CD14-positive monocyte (primary cell): ENCODE results near the gene WAC. TPM values are rescaled to one million over a fixed set of nuclear protein-coding genes. Genes with fewer than 3 reads are reported as not detected.
A peak's percentile ranks its signal among the peaks of the same experiment; 100 is the strongest.

Experiments
- DNase-seq, 3 donors: peaks; one replicate each; pipeline ENCODE4 v3.0.0-alpha.2; 2011 to 2022
- H2AFZ ChIP-seq: 2 replicates; pipeline ENCODE4 v1.6.0; 2012; ENCODE audit warnings: mild to moderate bottlenecking, low read depth, low read length, inconsistent platforms; ENCODE audit not compliant: insufficient read depth, poor library complexity, severe bottlenecking
- H3K27ac ChIP-seq, 2 donors: 1 replicate in 1 of 2; 2 replicates in 1 of 2; pipeline ENCODE4 v1.5.1; 2012 to 2013; ENCODE audit warnings: low read length in 2 of 2, control low read depth in 1 of 2, inconsistent platforms in 1 of 2, low read depth in 1 of 2, mild to moderate bottlenecking in 1 of 2
- H3K27me3 ChIP-seq, 2 donors: one replicate each; pipeline versions ENCODE4 v1.6.0 to v1.6.1; 2011 to 2013; ENCODE audit warnings: low read length in 2 of 2; ENCODE audit not compliant: control insufficient read depth in 2 of 2, insufficient read depth in 2 of 2
- H3K36me3 ChIP-seq, 2 donors: replicated peaks in 1 of 2; 1 replicate in 1 of 2; 2 replicates in 1 of 2; pipeline versions ENCODE4 v1.5.1 to v1.6.1; 2012 to 2013; ENCODE audit warnings: low read length in 2 of 2, control low read depth in 1 of 2, inconsistent platforms in 1 of 2, mild to moderate bottlenecking in 1 of 2; ENCODE audit not compliant: insufficient read depth in 2 of 2, control insufficient read depth in 1 of 2
- H3K4me1 ChIP-seq, 2 donors: 1 replicate in 1 of 2; 2 replicates in 1 of 2; pipeline versions ENCODE4 v1.5.1 to v1.6.1; 2012 to 2013; ENCODE audit warnings: low read length in 2 of 2, control low read depth in 1 of 2, inconsistent platforms in 1 of 2, mild to moderate bottlenecking in 1 of 2, moderate library complexity in 1 of 2; ENCODE audit not compliant: insufficient read depth in 2 of 2, control insufficient read depth in 1 of 2
- H3K4me2 ChIP-seq: replicated peaks from 2 replicates; pipeline ENCODE3; 2012; ENCODE audit warnings: low read length, moderate library complexity, mild to moderate bottlenecking; ENCODE audit not compliant: poor library complexity, severe bottlenecking; ENCODE audit errors: extremely low read depth
- H3K4me3 ChIP-seq, 3 experiments: fragments of 200-600 bp in 1 of 3; sonication (generic) in 1 of 3; replicated peaks in 1 of 3; 1 replicate in 2 of 3; 2 replicates in 1 of 3; pipeline ENCODE4 v1.5.1; 2011 to 2013; ENCODE audit warnings: low read length in 3 of 3, mild to moderate bottlenecking in 3 of 3, control low read depth in 2 of 3, low read depth in 2 of 3, inconsistent platforms in 1 of 3, moderate library complexity in 1 of 3
- H3K79me2 ChIP-seq: 2 replicates; pipeline ENCODE4 v1.6.0; 2012; ENCODE audit warnings: mild to moderate bottlenecking, control low read depth, inconsistent platforms, low read length, moderate library complexity; ENCODE audit not compliant: insufficient read depth
- H3K9ac ChIP-seq: 2 replicates; pipeline ENCODE4 v1.6.0; 2017; ENCODE audit warnings: low read length, mild to moderate bottlenecking; ENCODE audit not compliant: insufficient read depth, poor library complexity, severe bottlenecking
- H3K9me3 ChIP-seq, 2 donors: replicated peaks in 1 of 2; 1 replicate in 1 of 2; 2 replicates in 1 of 2; pipeline versions ENCODE4 v1.5.1 to v1.6.1; 2012 to 2013; ENCODE audit warnings: low read length in 2 of 2, control low read depth in 1 of 2; ENCODE audit not compliant: control insufficient read depth in 1 of 2, insufficient read depth in 1 of 2
- H4K20me1 ChIP-seq: 2 replicates; pipeline ENCODE4 v1.6.0; 2012; ENCODE audit warnings: mild to moderate bottlenecking, low read length, control low read depth, moderate library complexity; ENCODE audit not compliant: insufficient read depth
- H3K27ac Mint-ChIP-seq, 7 donors: one replicate each; pipeline ENCODE4 v1.8.0; 2020; ENCODE audit warnings: mild to moderate bottlenecking in 7 of 7, mixed read lengths in 7 of 7, moderate library complexity in 6 of 7, inconsistent platforms in 2 of 7
- H3K27me3 Mint-ChIP-seq, 3 donors: one replicate each; pipeline ENCODE4 v1.8.0; 2021 to 2022; ENCODE audit warnings: low read depth in 3 of 3, mild to moderate bottlenecking in 3 of 3, mixed read lengths in 3 of 3, moderate library complexity in 3 of 3, inconsistent platforms in 1 of 3
- H3K36me3 Mint-ChIP-seq, 2 donors: one replicate each; pipeline ENCODE4 v1.8.0; 2020; ENCODE audit warnings: mixed read lengths in 2 of 2, inconsistent platforms in 1 of 2, mild to moderate bottlenecking in 1 of 2
- H3K4me1 Mint-ChIP-seq: one replicate; pipeline ENCODE4 v1.8.0; 2020; ENCODE audit warnings: mild to moderate bottlenecking, mixed read lengths
- H3K4me3 Mint-ChIP-seq, 2 donors: one replicate each; pipeline ENCODE4 v1.8.0; 2020; ENCODE audit warnings: mild to moderate bottlenecking in 2 of 2, mixed read lengths in 2 of 2, moderate library complexity in 1 of 2
- H3K9me3 Mint-ChIP-seq, 7 donors: one replicate each; pipeline ENCODE4 v1.8.0; 2020 to 2022; ENCODE audit warnings: mixed read lengths in 7 of 7, mild to moderate bottlenecking in 6 of 7, moderate library complexity in 6 of 7, inconsistent platforms in 2 of 7
- WGBS: methylation state at CpG from one replicate; pipeline ENCODE4 v1.1.5; 2013; ENCODE audit warnings: missing lambda C conversion rate; ENCODE audit not compliant: insufficient coverage; 5-methylcytosine and 5-hydroxymethylcytosine counted together
- intact Hi-C, 2 donors: fragments of 100-400 bp; cut with micrococcal nuclease; formaldehyde crosslinking; loops; one replicate each; pipeline versions ENCODE4 v1.15.0 to v1.15.1; 2023
- polyA plus RNA-seq, 3 donors: library from polyadenylated mRNA; depleted of rRNA in 1 of 3; unstranded in 2 of 3; stranded (reverse) in 1 of 3; fragments of 300-500 nt in 2 of 3; fragments of >200 nt in 1 of 3; fragmentation: Illumina TruSeq in 2 of 3; gene quantifications; 1 replicate in 2 of 3; 2 replicates in 1 of 3; pipeline ENCODE4 v1.2.3, GENCODE V29; 2012 to 2021
- TF ChIP-seq, protein P1 (sequence below): fragments of 200-600 bp; IDR thresholded peaks from one replicate; pipeline ENCODE4 v1.8.0; 2022; ENCODE audit warnings: antibody characterized with exemption, mild to moderate bottlenecking

The WAC gene
- polyA plus RNA-seq, 3 donors = 46.7 to 80.8 (median 67.9) TPM

DNA sequence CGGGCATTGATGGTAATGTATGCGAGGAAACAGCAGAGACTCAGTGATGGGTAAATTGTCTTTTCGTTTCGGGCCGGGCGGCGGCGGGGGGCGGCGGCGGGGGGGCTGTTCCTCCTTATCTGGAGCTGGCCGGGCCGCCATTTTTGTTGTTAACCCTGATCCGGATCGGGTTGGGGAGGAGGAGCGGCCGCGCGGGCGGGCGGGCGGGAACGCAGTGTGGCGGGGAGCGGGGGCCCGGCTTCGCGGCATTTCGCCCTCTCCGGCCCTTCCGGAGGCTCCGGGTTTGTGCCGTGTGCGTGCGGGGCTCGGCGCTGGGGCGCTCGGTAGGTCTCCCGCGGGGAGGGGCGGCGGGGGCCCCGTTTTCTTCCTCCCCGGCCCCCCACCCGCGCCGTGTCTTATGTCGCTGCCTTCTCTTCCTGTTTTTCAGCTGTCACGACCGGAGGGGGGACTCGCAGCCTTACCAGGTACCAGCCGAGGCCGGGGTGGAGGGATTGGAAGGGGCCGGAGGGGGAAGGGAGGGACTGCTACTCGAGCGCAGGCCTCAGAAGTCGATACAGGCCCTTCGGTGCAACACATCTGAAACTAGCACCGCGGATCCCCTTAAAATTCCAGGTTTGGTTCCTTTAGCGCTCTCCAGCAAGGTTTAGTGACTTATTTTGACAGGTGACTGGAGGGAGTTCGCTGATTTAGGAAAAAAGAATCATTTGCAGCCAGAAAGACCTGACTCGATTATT, 820 bp downstream of the WAC start:
- H2AFZ ChIP-seq = peak overlapping the region; percentile 70

GRCh38 chr10:28535846-28536245, 2.9 kb downstream of the WAC start:
- TF ChIP-seq, protein P1, sequence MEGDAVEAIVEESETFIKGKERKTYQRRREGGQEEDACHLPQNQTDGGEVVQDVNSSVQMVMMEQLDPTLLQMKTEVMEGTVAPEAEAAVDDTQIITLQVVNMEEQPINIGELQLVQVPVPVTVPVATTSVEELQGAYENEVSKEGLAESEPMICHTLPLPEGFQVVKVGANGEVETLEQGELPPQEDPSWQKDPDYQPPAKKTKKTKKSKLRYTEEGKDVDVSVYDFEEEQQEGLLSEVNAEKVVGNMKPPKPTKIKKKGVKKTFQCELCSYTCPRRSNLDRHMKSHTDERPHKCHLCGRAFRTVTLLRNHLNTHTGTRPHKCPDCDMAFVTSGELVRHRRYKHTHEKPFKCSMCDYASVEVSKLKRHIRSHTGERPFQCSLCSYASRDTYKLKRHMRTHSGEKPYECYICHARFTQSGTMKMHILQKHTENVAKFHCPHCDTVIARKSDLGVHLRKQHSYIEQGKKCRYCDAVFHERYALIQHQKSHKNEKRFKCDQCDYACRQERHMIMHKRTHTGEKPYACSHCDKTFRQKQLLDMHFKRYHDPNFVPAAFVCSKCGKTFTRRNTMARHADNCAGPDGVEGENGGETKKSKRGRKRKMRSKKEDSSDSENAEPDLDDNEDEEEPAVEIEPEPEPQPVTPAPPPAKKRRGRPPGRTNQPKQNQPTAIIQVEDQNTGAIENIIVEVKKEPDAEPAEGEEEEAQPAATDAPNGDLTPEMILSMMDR = no peak
- Histone ChIP-seq H3K4me3 (no peak overlapping the region), H3K36me3 (peaks cover 53 to 59% of the 10 kb centered on the region in 2 donors), H3K27ac (no peak overlapping the region), H3K79me2 (peaks cover 86% of the 10 kb centered on the region), H4K20me1 (peaks cover 72% of the 10 kb centered on the region), H3K9ac (no peak overlapping the region), H3K4me2 (no peak overlapping the region), H3K27me3 (no peaks in the 10 kb centered on the region), H2AFZ (no peak overlapping the region), H3K9me3 (no peaks in the 10 kb centered on the region), H3K4me1 (peaks cover 13 to 31% of the 10 kb centered on the region in 2 donors)
- WGBS = 100% methylated on average over 1 of the region's 6 CpGs
- Mint-ChIP-seq H3K27me3 (no peaks in the 10 kb centered on the region), H3K36me3 (peaks cover 51 to 54% of the 10 kb centered on the region in 2 donors), H3K27ac (peak overlapping the region in 2 of 7 donors; percentile 45 to 54), H3K9me3 (peaks cover 0 to 2% (median 0%) of the 10 kb centered on the region in 7 donors), H3K4me1 (peaks cover 31% of the 10 kb centered on the region), H3K4me3 (no peak overlapping the region)
- intact Hi-C loops = loop anchor here in 1 of 2 donors (10.0 kb wide), 1 partner anchor 49 kb away; no protein-coding TSS in a partner anchor
- no peak for DNase-seq

More for the DNA sequence above, 820 bp downstream of the WAC start:
- TF ChIP-seq, protein P1 = no peak
- DNase-seq = peak; percentile 32 to 50 (median 41)
- WGBS = under 1% methylated on average over 43 of the region's 64 CpGs
- peak overlapping the region; percentile 78 to 95 (median 92) for H3K4me3 ChIP-seq
- intact Hi-C loops = loop anchor here in 1 of 2 donors (5.0 to 10.0 kb wide), 3 partner anchors 41 to 101 kb away; no protein-coding TSS in a partner anchor
- Mint-ChIP-seq H3K27me3 (no peaks in the 10 kb centered on the region), H3K4me1 (peaks cover 50% of the 10 kb centered on the region), H3K4me3 (peak overlapping the region; percentile 91 to 96), H3K36me3 (peaks cover 50 to 52% of the 10 kb centered on the region in 2 donors), H3K9me3 (peaks cover 0 to 2% (median 0%) of the 10 kb centered on the region in 7 donors), H3K27ac (peak overlapping the region; percentile 64 to 99 (median 96))
- H3K27ac ChIP-seq = peak overlapping the region; percentile 92 to 98
- peak overlapping the region; percentile 97 for H3K9ac ChIP-seq
- peaks cover 85% of the 10 kb centered on the region for H3K79me2 ChIP-seq
- peaks cover 61% of the 10 kb centered on the region for H4K20me1 ChIP-seq
- H3K4me1 ChIP-seq = peaks cover 16 to 38% of the 10 kb centered on the region in 2 donors
- H3K9me3 ChIP-seq = no peaks in the 10 kb centered on the region
- peak overlapping the region; percentile 78 for H3K4me2 ChIP-seq
- no peaks in the 10 kb centered on the region for H3K27me3 ChIP-seq
- peaks cover 38 to 39% of the 10 kb centered on the region in 2 donors for H3K36me3 ChIP-seq
